Activated naive CD4-positive, alpha-beta T cell treated with anti-CD3 and anti-CD28 coated beads for 36 hours (primary cell): ENCODE measurements around the gene CSTF1. TPM values are rescaled to one million over a fixed set of nuclear protein-coding genes. Genes with fewer than 3 reads are reported as not detected.

Experiments
- CTCF ChIA-PET: fragments of 350-600 bp; sonication (Branson Sonifier 250); formaldehyde crosslinking; loops from one replicate; lab custom pipeline; 2021; ENCODE audit warnings: antibody characterized with exemption; lab: Charles Lee
- DNase-seq: peaks from one replicate; pipeline ENCODE4 v3.0.0-alpha.2; 2020
- H3K27ac Mint-ChIP-seq: one replicate; pipeline ENCODE4 v1.8.0; 2021; ENCODE audit warnings: mild to moderate bottlenecking, mixed read lengths
- H3K27me3 Mint-ChIP-seq: one replicate; pipeline ENCODE4 v1.8.0; 2021; ENCODE audit warnings: low read depth, mixed read lengths
- H3K36me3 Mint-ChIP-seq: one replicate; pipeline ENCODE4 v1.8.0; 2021; ENCODE audit warnings: low read depth, mixed read lengths
- H3K4me1 Mint-ChIP-seq: one replicate; pipeline ENCODE4 v1.8.0; 2021; ENCODE audit warnings: low read depth, mixed read lengths
- H3K4me3 Mint-ChIP-seq: one replicate; pipeline ENCODE4 v1.8.0; 2021; ENCODE audit warnings: mild to moderate bottlenecking, moderate library complexity, mixed read lengths
- H3K9me3 Mint-ChIP-seq: one replicate; pipeline ENCODE4 v1.8.0; 2021; ENCODE audit warnings: mixed read lengths
- intact Hi-C: fragments of 100-400 bp; cut with micrococcal nuclease; formaldehyde crosslinking; loops from one replicate; pipeline ENCODE4 v1.15.1; 2023
- total RNA-seq, 2 experiments: library from RNA; stranded (reverse); gene quantifications; one replicate each; pipeline ENCODE4 v1.2.3, GENCODE V29; 2021

CSTF1 gene
- total RNA-seq, 2 experiments from 2014 or later = 68.0 to 70.7 TPM

GRCh38 chr20:56358600-56359211, 33.7 kb upstream of the CSTF1 start, which contains the start of gene FAM210B:
Gene FAM210B (plus strand): TSS chr20:56358974. CDS start chr20:56359006, 32 bp downstream.
- Mint-ChIP-seq H3K27me3 (no peaks in the 10 kb centered on the region), H3K27ac (peak within 1 kb of the TSS; percentile 53), H3K9me3 (no peaks in the 10 kb centered on the region), H3K36me3 (no peaks in the 10 kb centered on the region), H3K4me1 (peaks cover 16% of the 10 kb centered on the region), H3K4me3 (peak within 1 kb of the TSS; percentile 86)
- intact Hi-C loops = loop anchor here (1.0 kb wide), 1 partner anchor 34 kb away; the partner anchor contains the start of genes AURKA and CSTF1
- peak; percentile 82 for DNase-seq
- CTCF ChIA-PET = interaction anchor here (1.2 kb wide), 1 partner anchor 15 kb away, joined by 4 read pairs; no protein-coding TSS in a partner anchor

- Mint-ChIP-seq H3K4me3 (peak overlapping the region; percentile 86), H3K27me3 (no peaks in the 10 kb centered on the region), H3K4me1 (peaks cover 16% of the 10 kb centered on the region), H3K27ac (peak overlapping the region; percentile 53), H3K36me3 (no peaks in the 10 kb centered on the region), H3K9me3 (no peaks in the 10 kb centered on the region)
- CTCF ChIA-PET = interaction anchor here (0.6 to 1.2 kb wide), 3 partner anchors 11 to 219 kb away, joined by 3 to 4 read pairs (median 3); no protein-coding TSS in a partner anchor
- peak; percentile 28 for DNase-seq
- intact Hi-C loops = no loop called here
Measured at GRCh38 chr20:56359212-56360132, 33.0 kb upstream of the CSTF1 start.

GRCh38 chr20:56360133-56360907, 32.1 kb upstream of the CSTF1 start:
- peaks cover 3% of the 10 kb centered on the region for H3K36me3 Mint-ChIP-seq
- intact Hi-C loops = no loop called here
- peak overlapping the region; percentile 86 for H3K4me3 Mint-ChIP-seq
- CTCF ChIA-PET = interaction anchor here (0.6 to 1.0 kb wide), 2 partner anchors 12 to 218 kb away, joined by 3 read pairs; no protein-coding TSS in a partner anchor
- peaks cover 16% of the 10 kb centered on the region for H3K4me1 Mint-ChIP-seq
- H3K27ac Mint-ChIP-seq = no peak overlapping the region
- H3K9me3 Mint-ChIP-seq = no peaks in the 10 kb centered on the region
- no peaks in the 10 kb centered on the region for H3K27me3 Mint-ChIP-seq
- DNase-seq = no peak

- no peaks in the 10 kb centered on the region for H3K9me3 Mint-ChIP-seq
- DNase-seq = no peak
- intact Hi-C loops = no loop called here
- no peaks in the 10 kb centered on the region for H3K27me3 Mint-ChIP-seq
- CTCF ChIA-PET = no interaction called here
- no peak overlapping the region for H3K27ac Mint-ChIP-seq
- H3K4me3 Mint-ChIP-seq = no peak overlapping the region
- H3K36me3 Mint-ChIP-seq = peaks cover 3% of the 10 kb centered on the region
- peaks cover 16% of the 10 kb centered on the region for H3K4me1 Mint-ChIP-seq
Measured at GRCh38 chr20:56360908-56361205, 31.6 kb upstream of the CSTF1 start.

GRCh38 chr20:56361900-56362299, 30.5 kb upstream of the CSTF1 start:
- Mint-ChIP-seq H3K36me3 (peaks cover 6% of the 10 kb centered on the region), H3K27ac (no peak overlapping the region), H3K4me3 (no peak overlapping the region), H3K9me3 (no peaks in the 10 kb centered on the region), H3K4me1 (peaks cover 16% of the 10 kb centered on the region), H3K27me3 (no peaks in the 10 kb centered on the region)
- CTCF ChIA-PET = no interaction called here
- DNase-seq = no peak
- intact Hi-C loops = no loop called here

GRCh38 chr20:56362833-56363413, 29.5 kb upstream of the CSTF1 start:
- intact Hi-C loops = no loop called here
- CTCF ChIA-PET = interaction anchor here (0.6 kb wide), 1 partner anchor 1049 kb away, joined by 4 read pairs; no protein-coding TSS in a partner anchor
- Mint-ChIP-seq H3K4me1 (peaks cover 16% of the 10 kb centered on the region), H3K27ac (no peak overlapping the region), H3K36me3 (peaks cover 6% of the 10 kb centered on the region), H3K9me3 (no peaks in the 10 kb centered on the region), H3K27me3 (no peaks in the 10 kb centered on the region), H3K4me3 (no peak overlapping the region)
- no peak for DNase-seq

GRCh38 chr20:56363491-56363890, 29.0 kb upstream of the CSTF1 start:
- Mint-ChIP-seq H3K27ac (no peak overlapping the region), H3K27me3 (no peaks in the 10 kb centered on the region), H3K4me3 (no peak overlapping the region), H3K9me3 (no peaks in the 10 kb centered on the region), H3K36me3 (peaks cover 6% of the 10 kb centered on the region), H3K4me1 (peaks cover 16% of the 10 kb centered on the region)
- CTCF ChIA-PET = interaction anchor here (1.1 kb wide), 1 partner anchor 20 kb away, joined by 3 read pairs; no protein-coding TSS in a partner anchor
- intact Hi-C loops = no loop called here
- DNase-seq = no peak

- Mint-ChIP-seq H3K4me1 (peaks cover 4% of the 10 kb centered on the region), H3K36me3 (peaks cover 35% of the 10 kb centered on the region), H3K9me3 (no peaks in the 10 kb centered on the region), H3K27ac (no peak overlapping the region), H3K4me3 (no peak overlapping the region), H3K27me3 (no peaks in the 10 kb centered on the region)
- no peak for DNase-seq
- intact Hi-C loops = no loop called here
- CTCF ChIA-PET = no interaction called here
Measured at GRCh38 chr20:56368351-56369134, 23.9 kb upstream of the CSTF1 start.

- Mint-ChIP-seq H3K27ac (no peak overlapping the region), H3K36me3 (peaks cover 37% of the 10 kb centered on the region), H3K27me3 (no peaks in the 10 kb centered on the region), H3K4me1 (peaks cover 4% of the 10 kb centered on the region), H3K4me3 (no peak overlapping the region), H3K9me3 (no peaks in the 10 kb centered on the region)
- DNase-seq = no peak
- CTCF ChIA-PET = no interaction called here
- intact Hi-C loops = no loop called here
Measured at GRCh38 chr20:56369179-56369578, 23.3 kb upstream of the CSTF1 start.

GRCh38 chr20:56371977-56372376, 20.5 kb upstream of the CSTF1 start:
- peaks cover 6% of the 10 kb centered on the region for H3K4me1 Mint-ChIP-seq
- intact Hi-C loops = no loop called here
- DNase-seq = no peak
- H3K4me3 Mint-ChIP-seq = no peak overlapping the region
- H3K27me3 Mint-ChIP-seq = no peaks in the 10 kb centered on the region
- no peaks in the 10 kb centered on the region for H3K9me3 Mint-ChIP-seq
- CTCF ChIA-PET = interaction anchor here (0.8 kb wide), 1 partner anchor 19 kb away, joined by 5 read pairs; no protein-coding TSS in a partner anchor
- peaks cover 42% of the 10 kb centered on the region for H3K36me3 Mint-ChIP-seq
- no peak overlapping the region for H3K27ac Mint-ChIP-seq

- peaks cover 49% of the 10 kb centered on the region for H3K36me3 Mint-ChIP-seq
- no peaks in the 10 kb centered on the region for H3K9me3 Mint-ChIP-seq
- no peak overlapping the region for H3K4me3 Mint-ChIP-seq
- no peak for DNase-seq
- peaks cover 6% of the 10 kb centered on the region for H3K4me1 Mint-ChIP-seq
- no peaks in the 10 kb centered on the region for H3K27me3 Mint-ChIP-seq
- intact Hi-C loops = no loop called here
- CTCF ChIA-PET = interaction anchor here (0.8 kb wide), 1 partner anchor 20 kb away, joined by 5 read pairs; no protein-coding TSS in a partner anchor
- H3K27ac Mint-ChIP-seq = no peak overlapping the region
Measured at GRCh38 chr20:56372850-56373249, 19.6 kb upstream of the CSTF1 start.
